ENCODE results near the gene MPC2.
"Not testable (repeated sequence)": the region's sequence is repeated elsewhere in the genome, so short reads cannot be mapped to it uniquely, and the experiment has no call there.

The MPC2 gene

DNA sequence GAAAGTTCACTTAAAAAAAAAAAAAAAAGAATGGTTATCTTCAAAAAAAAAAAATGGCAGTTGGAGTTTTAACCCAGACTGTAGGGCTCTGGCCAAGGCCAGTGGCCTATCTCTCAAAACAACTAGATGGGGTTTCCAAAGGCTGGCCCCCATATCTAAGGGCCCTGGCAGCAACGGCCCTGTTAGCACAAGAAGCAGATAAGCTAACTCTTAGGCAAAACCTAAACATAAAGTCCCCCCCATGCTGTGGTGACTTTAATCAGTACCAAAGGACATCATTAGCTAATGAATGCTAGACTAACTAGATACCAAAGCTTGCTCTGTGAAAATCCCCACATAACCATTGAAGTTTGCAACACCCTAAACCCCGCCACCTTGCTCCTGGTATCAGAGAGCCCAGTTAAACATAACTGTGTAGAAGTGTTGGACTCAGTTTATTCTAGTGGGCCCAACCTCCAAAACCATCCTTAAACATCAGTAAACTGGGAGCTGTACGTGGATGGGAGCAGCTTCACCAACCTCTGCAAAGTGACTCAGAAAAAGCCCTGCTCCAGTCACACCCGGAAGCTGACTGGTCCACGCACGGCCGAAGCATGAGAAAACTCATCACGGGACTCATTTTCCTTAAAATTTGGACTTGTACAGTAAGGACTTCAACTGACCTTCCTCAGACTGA, 70.0 kb downstream of the MPC2 start:
- intact Hi-C loops (cut with DNase I); DNase-seq: not testable (repeated sequence)
